B cell (primary cell): Measurements from ENCODE around the gene HDDC3. TPM values are rescaled to one million over a fixed set of nuclear protein-coding genes. Genes with fewer than 3 reads are reported as not detected.

Experiments
- ATAC-seq: fragments of 200-7000 bp; cut with Tn5 transposase; one replicate; pipeline ENCODE4 v1.10.0; 2021; ENCODE audit warnings: low read depth, mild to moderate bottlenecking, moderate number of reproducible peaks, moderate library complexity
- CTCF ChIA-PET: fragments of 350-600 bp; sonication (Branson Sonifier 250); formaldehyde crosslinking; loops from one replicate; lab custom pipeline; 2021; ENCODE audit warnings: antibody characterized with exemption, inconsistent platforms; lab: Charles Lee
- POLR2A ChIA-PET: fragments of 350-600 bp; sonication (Branson Sonifier 250); formaldehyde crosslinking; loops from one replicate; lab custom pipeline; 2021; ENCODE audit warnings: antibody characterized with exemption; lab: Charles Lee
- DNase-seq: peaks from one replicate; pipeline ENCODE4 v3.0.0; 2013
- H2AFZ ChIP-seq: 2 replicates; pipeline ENCODE4 v1.6.1; 2012; ENCODE audit warnings: mild to moderate bottlenecking, low read depth, low read length; ENCODE audit not compliant: insufficient read depth, poor library complexity, severe bottlenecking
- H3K27ac ChIP-seq, 2 donors: 1 replicate in 1 of 2; 2 replicates in 1 of 2; pipeline ENCODE4 v1.5.1; 2012 to 2013; ENCODE audit warnings: low read length in 2 of 2, mild to moderate bottlenecking in 2 of 2, moderate library complexity in 1 of 2
- H3K27me3 ChIP-seq, 4 experiments: fragments of 200-600 bp in 1 of 4; sonication (generic) in 1 of 4; replicated peaks in 1 of 4; 1 replicate in 2 of 4; 2 replicates in 2 of 4; pipeline versions ENCODE4 v1.6.1 to v1.7.0; 2013 to 2016; ENCODE audit warnings: low read length in 3 of 4, mild to moderate bottlenecking in 2 of 4, mixed read lengths in 1 of 4, moderate library complexity in 1 of 4; ENCODE audit not compliant: insufficient read depth in 4 of 4, control insufficient read depth in 3 of 4; ENCODE audit errors: control extremely low read depth in 1 of 4
- H3K36me3 ChIP-seq, 2 experiments: replicated peaks in 1 of 2; 1 replicate in 1 of 2; 2 replicates in 1 of 2; pipeline versions ENCODE4 v1.6.1 to v1.7.1; 2013; ENCODE audit warnings: low read length in 1 of 2; ENCODE audit not compliant: insufficient read depth in 2 of 2, control insufficient read depth in 1 of 2; ENCODE audit errors: control extremely low read depth in 1 of 2, extremely low read depth in 1 of 2
- H3K4me1 ChIP-seq, 2 donors: fragments of 200-600 bp in 1 of 2; sonication (generic) in 1 of 2; 1 replicate in 1 of 2; 2 replicates in 1 of 2; pipeline versions ENCODE4 v1.5.1 to v1.6.1; 2013 to 2017; ENCODE audit warnings: low read length in 2 of 2; ENCODE audit not compliant: control insufficient read depth in 2 of 2, insufficient read depth in 2 of 2
- H3K4me2 ChIP-seq: replicated peaks from 2 replicates; pipeline ENCODE3; 2012; ENCODE audit warnings: mild to moderate bottlenecking, low read depth, low read length; ENCODE audit not compliant: poor library complexity, severe bottlenecking
- H3K4me3 ChIP-seq, 5 experiments: fragments of 200-600 bp in 1 of 5; sonication (generic) in 1 of 5; 1 replicate in 3 of 5; 2 replicates in 2 of 5; pipeline versions ENCODE4 v1.5.1 to v1.7.0; 2011 to 2016; ENCODE audit warnings: low read length in 4 of 5, mild to moderate bottlenecking in 4 of 5, low read depth in 2 of 5, control low read depth in 1 of 5, moderate library complexity in 1 of 5; ENCODE audit not compliant: insufficient read depth in 1 of 5; ENCODE audit errors: control extremely low read depth in 1 of 5, extremely low read depth in 1 of 5
- H3K79me2 ChIP-seq: fragments of 200-600 bp; sonication (generic); one replicate; pipeline ENCODE4 v1.6.0; 2016; ENCODE audit warnings: low read length; ENCODE audit not compliant: control insufficient read depth, insufficient read depth
- H3K9ac ChIP-seq: fragments of 200-600 bp; sonication (generic); 2 replicates; pipeline ENCODE4 v1.6.1; 2017; ENCODE audit warnings: mild to moderate bottlenecking, low read length, moderate library complexity
- H3K9me3 ChIP-seq, 3 donors: one replicate each; pipeline versions ENCODE4 v1.6.1 to v1.7.1; 2013; ENCODE audit warnings: low read length in 2 of 3; ENCODE audit not compliant: control insufficient read depth in 2 of 3, insufficient read depth in 1 of 3; ENCODE audit errors: control extremely low read depth in 1 of 3
- H4K20me1 ChIP-seq: 2 replicates; pipeline ENCODE4 v1.6.0; 2012; ENCODE audit warnings: mild to moderate bottlenecking, low read length; ENCODE audit not compliant: insufficient read depth, control insufficient read depth, poor library complexity, severe bottlenecking
- H3K27ac Mint-ChIP-seq: one replicate; pipeline ENCODE4 v1.8.0; 2021; ENCODE audit warnings: mixed read lengths
- H3K27me3 Mint-ChIP-seq: one replicate; pipeline ENCODE4 v1.8.0; 2021; ENCODE audit warnings: mixed read lengths
- H3K4me1 Mint-ChIP-seq: one replicate; pipeline ENCODE4 v1.8.0; 2021; ENCODE audit warnings: mixed read lengths
- H3K4me3 Mint-ChIP-seq: one replicate; pipeline ENCODE4 v1.8.0; 2021; ENCODE audit warnings: mixed read lengths
- H3K9me3 Mint-ChIP-seq: one replicate; pipeline ENCODE4 v1.8.0; 2022; ENCODE audit warnings: mixed read lengths; ENCODE audit not compliant: insufficient read depth
- CTCF ChIP-seq: fragments of 200-600 bp; IDR thresholded peaks from one replicate; pipeline ENCODE4 v1.8.0; 2022; ENCODE audit warnings: antibody characterized with exemption, mild to moderate bottlenecking
- EZH2 ChIP-seq: IDR thresholded peaks from 2 replicates; pipeline ENCODE4 v1.6.1; 2012; ENCODE audit warnings: borderline replicate concordance, low read depth, mild to moderate bottlenecking, moderate library complexity, low read length; ENCODE audit not compliant: insufficient read depth, poor library complexity, severe bottlenecking
- whole genome bisulfite sequencing: methylation state at CpG from one replicate; pipeline ENCODE4 v1.1.5; 2013; ENCODE audit warnings: missing lambda C conversion rate; ENCODE audit not compliant: insufficient coverage; 5-methylcytosine and 5-hydroxymethylcytosine counted together
- intact Hi-C: fragments of 100-400 bp; cut with micrococcal nuclease; formaldehyde crosslinking; loops from one replicate; pipeline ENCODE4 v1.10.0; 2022
- polyA plus RNA-seq: library from polyadenylated mRNA; depleted of rRNA; stranded (reverse); fragments of >200 nt; gene quantifications from 2 replicates; pipeline ENCODE4 v1.2.3, GENCODE V29; 2012
- total RNA-seq, 2 donors: library from RNA; stranded (reverse); fragments of 120-200 nt in 1 of 2; gene quantifications; 1 replicate in 1 of 2; 2 replicates in 1 of 2; pipeline versions ENCODE4 v1.2.3 to v1.2.4, GENCODE V29; 2013 to 2022

HDDC3 gene
- total and polyA plus RNA-seq, 2 donors (not counting 1 experiment from before 2014, with no cell fraction given): 23.9 to 26.8 TPM

GRCh38 chr15:90903733-90904536 lies 28.4 kb downstream of the HDDC3 start:
- Histone ChIP-seq H3K27me3 (no peaks in the 10 kb centered on the region), H3K9me3 (no peaks in the 10 kb centered on the region), H3K4me1 (peaks cover 13 to 19% of the 10 kb centered on the region in 2 donors), H3K9ac (peak overlapping the region; percentile 76), H4K20me1 (peaks cover 13% of the 10 kb centered on the region), H3K27ac (peak overlapping the region in 1 of 2 donors; percentile 72), H3K4me2 (peak overlapping the region; percentile 94), H2AFZ (peak overlapping the region; percentile 86), H3K79me2 (peaks cover 3% of the 10 kb centered on the region), H3K4me3 (peak overlapping the region; percentile 61 to 74 (median 69)), H3K36me3 (peaks cover 0 to 38% of the 10 kb centered on the region in 2 experiments)
- Mint-ChIP-seq H3K4me1 (peaks cover 24% of the 10 kb centered on the region), H3K9me3 (no peaks in the 10 kb centered on the region), H3K27me3 (no peaks in the 10 kb centered on the region), H3K27ac (peak overlapping the region; percentile 90), H3K4me3 (peak overlapping the region; percentile 85)
- intact Hi-C loops: loop anchor here (2.0 kb wide), 1 partner anchor 309 kb away; no protein-coding TSS in a partner anchor
- ATAC-seq: no peak
- WGBS: 77% methylated on average over 12 of the region's 18 CpGs
- no peak for DNase-seq
- CTCF ChIA-PET: interaction anchor here (0.9 to 14.4 kb wide), 9 partner anchors 17 to 585 kb away, joined by 3 to 260 read pairs (median 6); partner anchors contain the start of genes FES, HDDC3 and UNC45A
- TF ChIP-seq CTCF: no peak
- no peak for TF ChIP-seq EZH2
- POLR2A ChIA-PET: interaction anchor here (0.8 to 3.8 kb wide), 5 partner anchors 18 to 542 kb away, joined by 3 to 66 read pairs (median 4); partner anchors contain the start of genes HDDC3, IQGAP1 and UNC45A
